Amygdala (tissue), 56 donors: ENCODE results near the gene PI4K2B.
A peak's percentile ranks its signal among the peaks of the same experiment; 100 is the strongest.
"Not testable (repeated sequence)": the region's sequence is repeated elsewhere in the genome, so short reads cannot be mapped to it uniquely, and the experiment has no call there.

Experiments used
- DNase-seq, 56 donors: peaks; one replicate each; lab custom pipeline; 2025; lab: John Stamatoyannopoulos, UW

PI4K2B gene

DNA sequence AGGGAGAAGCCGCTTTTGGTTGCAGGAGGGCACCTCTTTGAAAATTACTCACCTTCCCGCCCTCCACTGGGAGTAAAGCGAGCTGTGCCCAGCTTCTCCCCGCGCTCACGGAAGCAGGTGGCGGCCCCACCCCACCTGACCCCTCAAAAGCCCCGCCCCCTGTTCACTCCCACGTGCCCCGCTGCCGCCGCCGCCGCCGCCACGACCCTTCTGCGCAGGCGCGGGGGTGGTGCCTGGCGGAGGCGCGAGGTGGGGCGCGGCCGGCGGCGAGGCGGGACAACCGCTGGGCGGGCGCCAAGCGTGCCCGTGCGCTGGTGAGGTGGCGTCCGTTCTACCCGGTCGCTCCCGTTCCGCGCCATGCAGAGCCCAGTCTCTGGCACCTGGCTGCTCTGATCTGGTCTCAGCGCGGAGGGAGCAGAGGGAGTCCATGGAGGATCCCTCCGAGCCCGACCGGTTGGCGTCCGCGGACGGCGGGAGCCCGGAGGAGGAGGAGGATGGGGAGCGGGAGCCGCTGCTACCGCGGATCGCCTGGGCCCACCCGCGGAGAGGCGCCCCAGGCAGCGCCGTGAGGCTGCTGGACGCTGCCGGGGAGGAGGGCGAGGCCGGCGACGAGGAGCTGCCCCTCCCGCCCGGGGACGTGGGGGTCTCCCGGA, at the start of gene PI4K2B:
Gene PI4K2B (plus strand): TSS at position 297 of the 653 bp plus-strand sequence. CDS start 131 bp downstream, at position 428.
- DNase-seq = peak in 53 of 56 donors; percentile 1 to 86 (median 61)

DNA sequence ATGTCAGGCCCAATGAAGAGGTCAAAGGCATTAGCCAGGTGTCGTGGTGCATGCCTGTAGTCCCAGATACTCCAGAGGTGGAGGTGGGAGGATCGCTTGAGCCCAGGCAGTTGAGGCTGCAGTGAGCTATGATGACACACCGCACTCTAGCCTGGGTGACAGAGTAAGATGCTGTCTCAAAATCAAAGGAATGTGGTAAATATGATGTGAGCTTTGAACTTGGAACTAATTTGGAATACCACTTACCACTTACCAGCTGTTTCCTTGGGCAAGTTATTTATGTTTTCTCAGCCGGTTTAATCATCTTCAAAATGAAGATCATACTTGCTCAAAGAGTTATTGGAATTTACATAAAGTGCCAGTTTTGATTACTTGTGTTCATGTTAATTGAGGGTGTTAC, 49.8 kb upstream of the PI4K2B start:
- DNase-seq = no peak

DNA sequence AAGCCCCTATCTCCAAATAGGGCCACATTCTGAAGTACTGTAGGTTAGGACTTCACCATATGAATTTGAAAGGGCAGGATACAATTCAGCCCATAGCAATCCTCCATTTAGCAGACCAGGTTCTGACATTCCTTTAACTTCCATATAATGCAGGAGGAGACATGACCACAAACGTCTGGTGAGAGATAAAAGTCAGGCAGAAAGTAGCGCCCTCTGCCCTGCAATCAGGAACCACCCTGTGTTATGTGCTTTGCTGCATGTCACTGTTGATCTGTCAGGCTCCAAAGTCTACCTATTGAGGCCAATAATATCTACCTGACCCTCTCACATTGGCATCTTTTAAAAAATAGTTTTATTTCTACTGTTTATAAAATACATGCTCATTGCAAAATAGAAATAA, 43.4 kb upstream of the PI4K2B start:
- no peak for DNase-seq

DNA sequence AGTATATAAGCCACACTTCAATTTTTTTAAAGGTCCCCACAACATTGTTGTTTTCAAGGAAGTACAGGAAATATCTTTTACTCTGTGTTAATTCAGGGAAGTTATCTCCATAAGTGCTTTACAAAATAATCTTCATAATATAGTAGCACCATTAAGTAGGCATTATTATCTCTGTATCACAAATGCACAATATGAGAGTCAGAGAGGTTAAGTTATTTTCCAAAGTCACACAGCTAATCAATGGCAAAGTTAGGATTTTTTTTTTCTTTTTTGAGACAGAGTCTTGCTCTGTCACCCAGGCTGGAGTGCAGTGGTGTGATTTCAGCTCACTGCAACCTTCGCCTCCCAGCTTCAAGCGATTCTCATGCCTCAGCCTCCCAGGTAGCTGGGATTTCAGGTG, 35.1 kb upstream of the PI4K2B start:
- DNase-seq = no peak

DNA sequence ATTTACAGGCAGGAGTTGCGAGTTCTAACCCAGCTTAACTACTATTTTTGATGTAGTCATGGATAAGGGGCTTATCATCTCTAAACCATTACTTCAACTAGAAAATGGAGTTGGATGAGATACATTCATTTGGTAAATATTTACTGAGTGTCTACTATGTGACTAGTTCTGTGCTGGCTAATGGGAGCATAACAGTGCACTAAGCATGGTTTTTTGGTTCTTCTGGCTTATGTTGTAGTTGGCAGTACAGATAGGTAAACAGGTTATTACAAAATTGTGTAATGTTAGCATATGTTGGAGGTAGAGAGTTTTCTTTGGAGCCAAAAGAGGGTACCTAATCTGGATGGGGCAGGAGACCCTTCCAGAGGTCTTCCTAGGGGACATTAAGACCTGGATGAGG, 25.8 kb upstream of the PI4K2B start:
- no peak for DNase-seq

DNA sequence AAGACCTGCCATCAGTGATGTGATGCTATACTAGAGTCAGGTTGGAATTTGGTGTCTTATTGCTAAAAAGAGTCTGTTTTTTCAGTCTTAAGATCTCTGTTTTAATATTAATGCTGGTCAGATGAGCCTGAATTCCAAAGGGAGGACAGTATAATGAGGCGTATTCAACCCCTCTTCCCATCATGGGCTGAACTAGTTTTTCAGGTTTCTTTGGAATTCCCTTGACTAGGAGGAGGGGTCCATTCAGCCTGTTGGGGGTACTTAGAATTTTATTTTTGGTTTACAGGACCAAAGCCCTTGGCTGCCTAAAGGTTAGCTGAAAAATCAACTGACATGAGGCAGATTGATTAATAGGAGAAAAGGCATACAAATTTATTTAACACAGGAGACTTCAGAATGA, 24.1 kb upstream of the PI4K2B start:
- DNase-seq = no peak

DNA sequence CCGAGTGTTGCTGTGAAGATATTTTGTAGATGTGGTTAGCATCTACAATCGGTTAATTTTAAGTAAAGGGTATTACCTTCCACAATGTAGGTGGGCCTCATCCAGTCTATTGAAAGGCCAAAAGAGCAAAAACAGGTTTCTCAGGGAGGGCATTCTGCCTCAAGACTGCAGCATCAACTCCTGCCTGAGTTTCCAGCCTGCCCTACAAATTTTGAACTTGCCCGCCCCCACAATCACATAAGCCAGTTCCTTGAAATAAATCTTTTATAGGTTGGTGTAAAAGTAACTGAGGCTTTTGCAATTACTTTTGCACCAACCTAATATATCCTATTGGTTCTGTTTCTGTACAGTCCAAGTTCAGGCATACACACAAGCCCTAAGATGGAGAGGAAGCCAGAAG, 22.1 kb upstream of the PI4K2B start:
- DNase-seq = no peak

DNA sequence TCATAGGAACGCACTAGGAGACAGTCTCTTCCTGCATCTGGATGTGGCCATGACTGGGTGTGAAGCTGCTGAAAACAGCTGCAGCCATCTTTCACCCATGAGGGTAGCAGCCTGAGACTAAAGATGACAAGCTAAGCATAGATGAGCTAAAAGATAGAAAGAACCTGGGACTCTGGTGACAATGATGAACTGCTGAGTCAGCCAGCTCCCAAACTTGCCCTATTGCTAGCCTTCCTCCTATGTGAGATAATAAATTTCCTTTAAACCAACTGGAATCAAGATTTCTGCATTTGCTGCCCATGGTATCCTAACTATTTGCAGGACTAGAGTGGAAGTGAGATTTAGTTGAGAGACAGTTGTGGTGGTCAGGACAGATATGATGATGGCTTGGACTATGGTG, 21.0 kb upstream of the PI4K2B start:
- DNase-seq = no peak

DNA sequence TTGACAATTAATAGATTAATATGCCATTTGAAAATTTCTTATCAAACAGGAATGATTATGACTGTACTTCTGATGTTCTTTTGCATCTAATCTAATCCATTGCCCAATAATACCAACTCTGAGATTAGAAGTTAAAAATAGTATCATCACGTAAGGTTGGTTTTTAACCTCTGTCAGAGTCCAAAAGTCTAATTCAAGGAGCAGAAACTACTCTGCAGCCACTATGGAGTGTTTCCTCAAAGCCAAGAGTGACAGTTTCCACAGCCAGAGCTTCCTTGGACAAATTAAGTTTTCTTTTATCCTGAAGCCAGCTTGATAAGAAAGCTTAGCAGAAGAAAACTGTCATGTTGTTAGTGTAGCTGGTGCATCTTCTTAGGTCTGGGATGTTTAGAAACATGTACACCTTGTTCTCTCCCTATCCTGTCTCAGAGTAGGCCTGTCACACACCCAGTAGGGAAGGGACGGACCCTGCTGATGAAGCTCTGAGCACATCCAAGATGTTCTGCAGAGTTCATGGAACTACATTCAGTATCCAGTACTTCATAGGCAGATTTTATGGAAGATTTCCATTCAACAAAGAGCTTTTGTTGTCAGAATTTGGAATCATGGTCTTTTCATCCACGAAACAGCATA, 20.4 kb upstream of the PI4K2B start:
- no peak for DNase-seq

DNA sequence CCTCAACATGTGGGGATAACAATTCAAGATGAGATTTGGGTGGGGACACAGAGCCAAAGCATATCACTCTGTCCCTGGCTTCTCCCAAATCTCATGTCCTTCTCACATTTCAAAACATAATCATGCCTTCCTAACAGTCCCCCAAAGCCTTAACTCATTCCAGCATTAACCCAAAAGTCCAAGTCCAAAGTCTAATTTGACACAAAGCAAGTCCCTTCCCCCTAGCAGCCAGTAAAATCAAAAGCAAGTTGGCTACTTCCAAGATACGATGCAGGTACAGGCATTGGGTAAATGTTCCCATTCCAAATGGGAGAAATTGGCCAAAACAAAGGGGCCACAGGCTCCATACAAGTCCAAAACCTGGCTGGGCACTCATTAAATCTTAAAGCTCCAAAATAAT, 19.1 kb upstream of the PI4K2B start:
- not testable (repeated sequence) for DNase-seq

DNA sequence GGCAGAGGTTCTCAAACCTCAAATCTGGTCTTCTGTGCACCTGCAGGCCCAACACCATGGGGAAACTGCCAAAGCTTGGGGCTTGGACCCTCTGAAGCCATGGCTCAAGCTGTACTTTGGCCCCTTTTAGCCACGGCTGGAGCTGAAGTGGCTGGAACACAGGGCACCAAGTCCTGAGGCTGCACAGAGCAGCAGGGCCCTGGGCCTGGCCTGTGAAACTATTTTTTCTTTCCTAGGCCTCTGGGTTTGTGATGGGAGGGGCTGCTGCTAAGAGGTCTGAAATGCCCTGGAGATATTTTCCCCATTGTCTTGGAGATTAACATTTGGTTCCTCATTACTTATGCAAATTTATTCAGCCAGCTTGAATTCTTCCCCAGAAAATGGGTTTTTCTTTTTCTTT, 18.3 kb upstream of the PI4K2B start:
- DNase-seq = no peak

DNA sequence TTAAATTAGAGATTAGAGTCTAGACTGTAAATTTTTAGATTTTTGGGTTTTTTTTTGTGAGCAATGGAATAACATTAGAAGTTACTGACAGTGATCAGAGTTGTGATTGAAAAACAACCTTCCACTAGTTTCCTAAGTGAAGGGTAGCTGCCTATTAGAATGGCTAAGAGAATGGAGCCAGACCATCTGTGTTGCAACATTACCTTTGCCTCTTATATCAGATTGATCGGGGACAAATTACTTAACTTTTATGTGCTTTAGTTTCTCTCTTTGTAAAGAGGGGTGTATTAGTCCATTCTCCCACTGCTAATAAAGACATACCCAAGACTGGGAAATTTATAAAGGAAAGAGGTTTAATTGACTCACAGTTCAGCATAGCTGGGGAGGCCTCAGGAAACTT, 12.5 kb upstream of the PI4K2B start:
- DNase-seq = no peak

DNA sequence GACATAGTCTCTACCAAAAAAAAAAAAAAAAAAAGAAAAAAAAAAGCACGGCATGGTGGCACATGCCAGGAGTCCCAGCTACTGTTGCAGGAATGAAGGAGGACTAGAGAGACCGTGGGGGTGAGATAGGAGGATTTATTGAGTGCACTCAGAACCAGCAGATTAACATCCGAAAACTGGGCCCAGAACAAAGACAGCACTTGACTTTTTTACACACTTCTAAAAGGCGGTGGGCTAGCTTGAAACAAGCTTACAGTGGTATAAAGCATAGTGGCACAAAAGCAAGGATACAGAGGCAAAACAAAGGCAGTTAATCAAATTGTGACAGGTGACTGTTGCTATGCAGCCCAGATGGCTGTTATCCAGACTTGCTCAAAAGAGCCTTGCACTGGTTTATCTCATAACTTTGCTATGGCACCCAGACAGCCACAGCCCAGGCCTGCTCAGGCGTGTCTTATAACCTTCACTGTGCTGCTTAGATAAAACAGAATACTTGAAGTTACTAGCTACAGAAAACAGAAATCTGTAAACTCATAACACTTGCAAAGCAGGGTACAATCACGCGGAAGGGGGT, 9.9 kb upstream of the PI4K2B start:
- DNase-seq = no peak

DNA sequence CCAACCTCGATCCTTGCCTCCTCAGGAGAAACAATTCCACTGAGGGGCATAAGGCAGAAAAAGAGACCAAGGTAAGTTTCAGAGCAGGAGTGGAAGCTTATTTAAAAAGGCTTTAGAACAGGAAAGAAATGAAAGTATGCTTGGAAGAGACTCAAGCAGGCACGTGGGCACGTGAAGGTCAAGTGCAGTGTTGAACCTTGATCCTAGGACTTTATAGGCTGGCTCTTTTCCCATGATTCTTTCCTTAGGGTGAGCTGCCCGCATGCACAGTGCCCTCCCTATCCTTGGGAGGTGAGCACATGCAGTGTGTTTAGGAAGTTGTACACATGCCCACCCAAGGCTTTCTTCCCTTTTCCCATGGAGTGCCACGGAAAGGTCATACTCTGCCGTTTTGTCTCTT, 4.0 kb upstream of the PI4K2B start:
- DNase-seq = no peak

DNA sequence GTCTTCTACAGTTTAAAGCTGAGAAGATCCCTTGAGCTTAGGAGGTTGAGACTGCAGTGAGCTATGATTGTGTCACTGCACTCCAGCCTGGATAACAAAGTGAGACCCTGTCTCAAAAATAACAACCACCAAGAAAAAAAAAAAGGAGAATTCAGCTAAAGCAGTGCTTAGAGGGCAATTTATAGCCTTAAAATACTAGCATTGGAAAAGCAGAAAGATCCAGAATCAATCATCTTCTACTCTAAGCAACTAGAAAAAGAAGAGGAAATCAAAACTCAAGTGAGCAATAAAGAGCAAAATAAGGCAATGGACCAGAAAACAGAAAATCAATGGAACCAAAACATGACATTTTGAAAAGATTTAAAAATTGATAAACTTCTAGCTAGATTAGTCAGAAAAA, 639 bp upstream of the PI4K2B start:
- no peak for DNase-seq

DNA sequence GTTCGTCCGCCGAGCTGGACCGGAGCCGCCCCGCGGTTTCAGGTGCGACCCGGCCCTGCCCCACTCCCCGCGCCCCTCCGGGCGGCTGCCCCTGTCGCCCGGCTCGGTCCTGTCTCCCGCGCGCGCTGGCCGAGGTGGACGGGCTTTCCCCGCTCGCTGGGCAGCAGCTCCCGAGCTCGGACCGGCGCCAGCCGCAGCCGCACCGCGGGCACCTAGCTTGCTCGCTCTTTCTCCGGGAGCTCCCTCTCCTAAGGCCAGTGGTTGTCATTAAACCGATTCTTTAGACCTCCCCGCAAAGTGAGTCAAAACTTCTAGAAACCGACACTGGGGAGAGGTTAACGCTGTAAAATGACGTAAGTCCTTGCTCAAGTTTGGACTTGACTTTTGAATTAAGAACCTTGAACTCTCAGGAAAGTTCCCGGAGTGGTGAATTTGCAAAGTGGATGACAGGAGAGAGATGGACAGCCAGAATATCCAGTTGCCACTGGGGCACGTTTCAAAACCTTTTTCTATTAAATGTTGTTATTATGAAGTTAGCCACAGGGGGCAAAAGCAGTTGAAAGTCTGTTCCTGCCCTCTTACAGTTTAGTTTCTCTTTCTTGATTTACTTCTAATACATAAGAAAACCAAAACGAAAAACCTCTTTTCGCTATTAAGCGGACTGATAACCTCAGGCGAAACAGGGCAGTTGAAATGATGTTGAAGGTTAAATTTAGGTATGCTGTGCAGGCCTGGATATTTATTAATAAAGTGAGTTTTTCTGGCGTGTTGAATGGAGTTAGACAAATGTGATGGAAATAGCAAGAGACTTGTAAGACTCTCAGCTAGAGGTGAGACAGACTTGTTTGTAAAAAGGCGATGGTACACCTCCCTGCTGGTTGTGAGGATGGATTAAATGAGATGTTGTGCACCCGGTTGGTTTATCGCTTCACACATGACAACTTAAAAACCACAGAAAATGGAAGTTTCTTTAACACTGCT, 847 bp downstream of the PI4K2B start:
- peak in 38 of 56 donors; percentile 3 to 64 (median 34) for DNase-seq

DNA sequence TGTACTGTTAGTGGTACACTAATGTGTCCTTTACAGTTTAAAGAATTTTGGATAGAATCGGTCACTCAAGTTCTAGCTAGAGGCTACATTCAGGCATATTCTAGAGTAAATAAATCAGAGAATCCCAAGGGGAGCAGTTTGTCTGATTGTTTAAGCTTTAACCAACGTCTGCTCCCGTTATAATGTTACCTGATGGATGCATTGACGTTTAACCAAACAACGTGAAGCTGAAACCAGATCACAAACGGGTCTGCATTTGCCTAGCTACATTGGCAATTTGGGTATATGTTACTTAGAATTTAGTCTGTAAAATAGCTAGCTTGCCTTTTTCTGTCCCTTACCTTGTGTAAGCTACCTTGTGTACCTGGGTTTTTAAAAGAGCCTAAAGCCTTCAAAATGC, 1.6 kb downstream of the PI4K2B start:
- DNase-seq = no peak

DNA sequence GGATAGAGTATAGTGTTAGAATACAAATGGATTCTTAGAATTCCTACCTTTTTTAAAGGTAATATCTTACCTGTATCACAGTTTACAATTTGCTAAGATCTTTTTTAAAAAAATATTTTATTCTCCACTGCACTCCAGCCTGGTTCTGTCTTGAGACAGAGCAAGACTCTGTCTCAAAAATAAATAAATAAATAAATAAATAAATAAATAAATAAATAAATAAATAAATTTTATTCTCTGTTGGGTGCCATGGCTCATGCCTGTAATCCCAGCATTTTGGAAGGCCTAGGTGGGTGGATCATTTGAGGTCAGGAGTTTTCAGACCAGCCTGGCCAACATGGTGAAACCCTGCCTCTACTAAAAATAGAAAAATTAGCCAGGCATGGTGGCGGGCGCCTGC, 2.2 kb downstream of the PI4K2B start:
- not testable (repeated sequence) for DNase-seq

DNA sequence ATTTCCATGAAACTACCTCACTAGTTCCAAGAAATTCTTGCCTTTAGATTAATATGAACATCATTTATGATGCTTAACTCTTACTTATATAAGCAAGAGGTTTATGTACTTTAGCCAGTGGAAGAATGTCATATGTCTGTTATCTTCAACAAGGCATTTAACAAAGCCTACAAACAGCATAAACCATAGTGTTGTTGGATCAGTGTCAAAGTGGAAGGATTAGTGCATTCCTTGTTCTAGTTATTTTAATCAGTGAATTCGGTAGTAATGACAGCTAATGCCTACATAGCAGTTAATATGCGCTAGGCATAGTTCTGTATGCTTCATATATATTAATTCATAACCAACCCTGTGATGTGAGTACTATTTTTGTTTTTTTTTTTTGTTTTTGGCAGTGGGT, 3.1 kb downstream of the PI4K2B start:
- DNase-seq = no peak

DNA sequence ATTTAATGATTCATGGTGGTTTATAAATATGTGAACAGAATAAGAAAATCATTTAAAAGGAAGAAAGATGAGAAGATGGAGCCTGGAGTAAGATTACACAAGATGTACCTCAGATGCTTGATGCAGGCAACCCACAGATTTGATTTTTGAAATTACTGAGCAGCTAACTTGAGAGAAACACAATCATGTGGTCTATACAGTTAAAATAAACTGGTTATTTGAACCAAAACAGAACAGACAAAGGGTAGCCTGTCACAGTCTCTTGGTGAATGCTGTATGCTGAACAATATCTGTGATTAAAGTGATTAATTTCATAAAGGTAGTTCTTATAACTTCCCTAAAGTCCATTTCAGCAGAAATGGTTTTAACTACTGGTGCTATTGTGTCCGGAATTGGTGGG, 4.2 kb downstream of the PI4K2B start:
- no peak for DNase-seq

DNA sequence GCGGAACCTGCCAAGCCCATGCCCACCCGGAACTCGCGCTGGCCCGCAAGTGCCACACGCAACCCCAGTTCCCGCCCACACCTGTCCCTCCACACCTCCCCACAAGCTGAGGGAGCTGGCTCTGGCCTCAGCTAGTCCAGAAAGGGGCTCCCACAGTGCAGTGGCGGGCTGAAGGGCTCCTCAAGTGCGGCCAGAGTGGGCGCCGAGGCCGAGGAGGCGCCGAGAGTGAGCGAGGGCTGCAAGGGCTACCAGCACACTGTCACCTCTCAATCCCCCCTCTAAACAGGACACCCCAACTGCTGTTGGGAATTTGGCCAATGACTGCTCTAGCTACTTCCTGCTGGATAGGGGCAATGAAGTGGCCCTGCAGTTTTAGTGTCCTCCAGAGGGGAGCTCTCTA, 5.7 kb downstream of the PI4K2B start:
- DNase-seq = not testable (repeated sequence)
